Measurements from ENCODE around the gene CKS2.

- TF ChIP-seq CTCF (conservative IDR thresholded peaks at IDR 0.05; ENCODE audit: low read depth, low read length) (no peak), POLR2A (IDR thresholded peaks at IDR 0.05; ENCODE audit: low read depth, low read length) (no peak)
Measured at GRCh38 chr9:89352451-89352850, 41.5 kb downstream of the CKS2 start.

Data from IMR-90 (cell line).